ENCODE measurements around the gene XRCC6.
"Not testable (repeated sequence)": the region's sequence is repeated elsewhere in the genome, so short reads cannot be mapped to it uniquely, and the experiment has no call there.

XRCC6 gene

GRCh38 chr22:41631115-41631514, 10.0 kb downstream of the XRCC6 start:
- peaks cover 16% of the 10 kb centered on the region for H3K79me2 ChIP-seq (ENCODE audit: control insufficient read depth, insufficient read depth, low read length, unreplicated experiment)
- not testable (repeated sequence) for H3K27me3 ChIP-seq (ENCODE audit: insufficient read depth, low read length)

GRCh38 chr22:41631615-41632014, 10.5 kb downstream of the XRCC6 start:
- not testable (repeated sequence) for H3K36me3 ChIP-seq (ENCODE audit: insufficient read depth, low read length); H3K4me3 ChIP-seq (ENCODE audit: low read depth, low read length); H3K27ac ChIP-seq (ENCODE audit: low read depth, low read length); H3K4me1 ChIP-seq (ENCODE audit: control insufficient read depth, insufficient read depth, low read length, unreplicated experiment); H3K27me3 ChIP-seq (ENCODE audit: insufficient read depth, low read length); H2AFZ ChIP-seq (ENCODE audit: low read length, unreplicated experiment)
- peaks cover 16% of the 10 kb centered on the region for H3K79me2 ChIP-seq (ENCODE audit: control insufficient read depth, insufficient read depth, low read length, unreplicated experiment)

More at GRCh38 chr22:41631115-41631514, 10.0 kb downstream of the XRCC6 start:
- not testable (repeated sequence) for H3K4me1 ChIP-seq (ENCODE audit: control insufficient read depth, insufficient read depth, low read length, unreplicated experiment); H3K27ac ChIP-seq (ENCODE audit: low read depth, low read length); H2AFZ ChIP-seq (ENCODE audit: low read length, unreplicated experiment); H3K36me3 ChIP-seq (ENCODE audit: insufficient read depth, low read length); H3K4me3 ChIP-seq (ENCODE audit: low read depth, low read length)

- H3K36me3 ChIP-seq (ENCODE audit: insufficient read depth, low read length); H3K4me3 ChIP-seq (ENCODE audit: low read depth, low read length); H2AFZ ChIP-seq (ENCODE audit: low read length, unreplicated experiment); H3K4me1 ChIP-seq (ENCODE audit: control insufficient read depth, insufficient read depth, low read length, unreplicated experiment); H3K79me2 ChIP-seq (ENCODE audit: control insufficient read depth, insufficient read depth, low read length, unreplicated experiment); H3K27me3 ChIP-seq (ENCODE audit: insufficient read depth, low read length); H3K27ac ChIP-seq (ENCODE audit: low read depth, low read length): not testable (repeated sequence)
These were observed 13.5 kb downstream of the XRCC6 start for GRCh38 chr22:41634610-41635009.

- Histone ChIP-seq H3K4me1 (ENCODE audit: control insufficient read depth, insufficient read depth, low read length, unreplicated experiment) (peaks cover 4% of the 10 kb centered on the region), H3K27ac (ENCODE audit: low read depth, low read length) (peak overlapping the region; percentile 43), H3K27me3 (ENCODE audit: insufficient read depth, low read length) (no peaks in the 10 kb centered on the region), H2AFZ (ENCODE audit: low read length, unreplicated experiment) (no peak overlapping the region), H3K36me3 (ENCODE audit: insufficient read depth, low read length) (no peaks in the 10 kb centered on the region; the same call in 1 of the 2 replicates), H3K4me3 (ENCODE audit: low read depth, low read length) (no peak overlapping the region), H3K79me2 (ENCODE audit: control insufficient read depth, insufficient read depth, low read length, unreplicated experiment) (peaks cover 7% of the 10 kb centered on the region)
These were observed 15.4 kb downstream of the XRCC6 start for GRCh38 chr22:41636467-41636866.

- H3K27me3 ChIP-seq (ENCODE audit: insufficient read depth, low read length); H3K36me3 ChIP-seq (ENCODE audit: insufficient read depth, low read length); H2AFZ ChIP-seq (ENCODE audit: low read length, unreplicated experiment); H3K4me3 ChIP-seq (ENCODE audit: low read depth, low read length); H3K27ac ChIP-seq (ENCODE audit: low read depth, low read length); H3K4me1 ChIP-seq (ENCODE audit: control insufficient read depth, insufficient read depth, low read length, unreplicated experiment): not testable (repeated sequence)
- H3K79me2 ChIP-seq (ENCODE audit: control insufficient read depth, insufficient read depth, low read length, unreplicated experiment), result peaks cover 12% of the 10 kb centered on the region
These were observed 16.5 kb downstream of the XRCC6 start for GRCh38 chr22:41637623-41638022.

- peaks cover 15% of the 10 kb centered on the region for H3K79me2 ChIP-seq (ENCODE audit: control insufficient read depth, insufficient read depth, low read length, unreplicated experiment)
- H3K36me3 ChIP-seq (ENCODE audit: insufficient read depth, low read length), result no peaks in the 10 kb centered on the region; the same call in 1 of the 2 replicates
These were observed 17.0 kb downstream of the XRCC6 start for GRCh38 chr22:41638124-41638523.

GRCh38 chr22:41638748-41639147, 17.7 kb downstream of the XRCC6 start:
- peaks cover 4% of the 10 kb centered on the region for H3K4me1 ChIP-seq (ENCODE audit: control insufficient read depth, insufficient read depth, low read length, unreplicated experiment)
- H3K36me3 ChIP-seq (ENCODE audit: insufficient read depth, low read length), result no peaks in the 10 kb centered on the region; the same call in 1 of the 2 replicates
- no peak overlapping the region for H3K27ac ChIP-seq (ENCODE audit: low read depth, low read length)
- no peak overlapping the region for H2AFZ ChIP-seq (ENCODE audit: low read length, unreplicated experiment)
- H3K27me3 ChIP-seq (ENCODE audit: insufficient read depth, low read length), result no peaks in the 10 kb centered on the region
- H3K79me2 ChIP-seq (ENCODE audit: control insufficient read depth, insufficient read depth, low read length, unreplicated experiment), result peaks cover 15% of the 10 kb centered on the region
- no peak overlapping the region for H3K4me3 ChIP-seq (ENCODE audit: low read depth, low read length)

More at GRCh38 chr22:41638124-41638523, 17.0 kb downstream of the XRCC6 start:
- Histone ChIP-seq H3K27ac (ENCODE audit: low read depth, low read length) (no peak overlapping the region), H2AFZ (ENCODE audit: low read length, unreplicated experiment) (no peak overlapping the region), H3K27me3 (ENCODE audit: insufficient read depth, low read length) (no peaks in the 10 kb centered on the region), H3K4me3 (ENCODE audit: low read depth, low read length) (no peak overlapping the region), H3K4me1 (ENCODE audit: control insufficient read depth, insufficient read depth, low read length, unreplicated experiment) (peaks cover 4% of the 10 kb centered on the region)

GRCh38 chr22:41641854-41642253, 20.8 kb downstream of the XRCC6 start:
- Histone ChIP-seq H2AFZ (ENCODE audit: low read length, unreplicated experiment) (no peak overlapping the region), H3K4me3 (ENCODE audit: low read depth, low read length) (no peak overlapping the region), H3K79me2 (ENCODE audit: control insufficient read depth, insufficient read depth, low read length, unreplicated experiment) (peaks cover 13% of the 10 kb centered on the region), H3K27ac (ENCODE audit: low read depth, low read length) (no peak overlapping the region), H3K4me1 (ENCODE audit: control insufficient read depth, insufficient read depth, low read length, unreplicated experiment) (no peaks in the 10 kb centered on the region), H3K36me3 (ENCODE audit: insufficient read depth, low read length) (no peaks in the 10 kb centered on the region; the same call in 1 of the 2 replicates), H3K27me3 (ENCODE audit: insufficient read depth, low read length) (no peaks in the 10 kb centered on the region)

- H3K27me3 ChIP-seq (ENCODE audit: insufficient read depth, low read length), result no peaks in the 10 kb centered on the region
- no peak overlapping the region for H3K4me3 ChIP-seq (ENCODE audit: low read depth, low read length)
- no peak overlapping the region for H2AFZ ChIP-seq (ENCODE audit: low read length, unreplicated experiment)
- H3K27ac ChIP-seq (ENCODE audit: low read depth, low read length), result no peak overlapping the region
- H3K4me1 ChIP-seq (ENCODE audit: control insufficient read depth, insufficient read depth, low read length, unreplicated experiment), result no peaks in the 10 kb centered on the region
- peaks cover 10% of the 10 kb centered on the region for H3K79me2 ChIP-seq (ENCODE audit: control insufficient read depth, insufficient read depth, low read length, unreplicated experiment)
- H3K36me3 ChIP-seq (ENCODE audit: insufficient read depth, low read length), result no peaks in the 10 kb centered on the region; the same call in 1 of the 2 replicates
These were observed 21.4 kb downstream of the XRCC6 start for GRCh38 chr22:41642331-41643110.

- peaks cover 7% of the 10 kb centered on the region for H3K4me1 ChIP-seq (ENCODE audit: control insufficient read depth, insufficient read depth, low read length, unreplicated experiment)
- no peak overlapping the region for H2AFZ ChIP-seq (ENCODE audit: low read length, unreplicated experiment)
- no peak overlapping the region for H3K4me3 ChIP-seq (ENCODE audit: low read depth, low read length)
- peaks cover 2% of the 10 kb centered on the region for H3K79me2 ChIP-seq (ENCODE audit: control insufficient read depth, insufficient read depth, low read length, unreplicated experiment)
- no peaks in the 10 kb centered on the region for H3K27me3 ChIP-seq (ENCODE audit: insufficient read depth, low read length)
- peaks cover 5% of the 10 kb centered on the region; the same call in 1 of the 2 replicates for H3K36me3 ChIP-seq (ENCODE audit: insufficient read depth, low read length)
- H3K27ac ChIP-seq (ENCODE audit: low read depth, low read length), result no peak overlapping the region
These were observed 26.7 kb downstream of the XRCC6 start for GRCh38 chr22:41647771-41648170.

- Histone ChIP-seq H3K4me3 (ENCODE audit: low read depth, low read length) (no peak overlapping the region), H3K27ac (ENCODE audit: low read depth, low read length) (0 out of 2 replicates have a peak overlapping the region, but pooled peaks have one; percentile 5), H2AFZ (ENCODE audit: low read length, unreplicated experiment) (no peak overlapping the region), H3K4me1 (ENCODE audit: control insufficient read depth, insufficient read depth, low read length, unreplicated experiment) (peaks cover 7% of the 10 kb centered on the region), H3K27me3 (ENCODE audit: insufficient read depth, low read length) (no peaks in the 10 kb centered on the region), H3K79me2 (ENCODE audit: control insufficient read depth, insufficient read depth, low read length, unreplicated experiment) (no peaks in the 10 kb centered on the region), H3K36me3 (ENCODE audit: insufficient read depth, low read length) (peaks cover 5% of the 10 kb centered on the region; the same call in 1 of the 2 replicates)
These were observed 27.3 kb downstream of the XRCC6 start for GRCh38 chr22:41648432-41648831.
